K562 (cell line): ENCODE data around the gene ZNF22. TPM values are rescaled to one million over a fixed set of nuclear protein-coding genes. Genes with fewer than 3 reads are reported as not detected.

Experiments used
- CCNT2 ChIP-seq: IDR thresholded peaks from 2 replicates; pipeline ENCODE4 v1.6.1; 2011; ENCODE audit warnings: borderline replicate concordance, low read depth, mild to moderate bottlenecking, moderate library complexity, mixed read lengths, low read length; ENCODE audit not compliant: insufficient read length; ENCODE audit errors: extremely low read depth
- CREB5 ChIP-seq: fragments of 250-450 bp; sonication (Bioruptor Pico); IDR thresholded peaks from 2 replicates; pipeline ENCODE4 v1.5.0; 2020; ENCODE audit warnings: mild to moderate bottlenecking
- NRF1 ChIP-seq, 2 experiments: fragments of 450-650 bp; IDR thresholded peaks in 1 of 2; conservative IDR thresholded peaks in 1 of 2; 2 replicates each; pipeline ENCODE4 v1.6.1; 2014; ENCODE audit warnings: mild to moderate bottlenecking in 2 of 2
- POLR2AphosphoS5 ChIP-seq: IDR thresholded peaks from 2 replicates; pipeline ENCODE4 v1.6.1; 2011; ENCODE audit warnings: mild to moderate bottlenecking, low read depth, low read length, moderate library complexity; ENCODE audit not compliant: control insufficient read depth, insufficient read depth
- PURB ChIP-seq: sonication (generic); formaldehyde crosslinking; IDR thresholded peaks from 2 replicates; pipeline ENCODE4 v1.9.0; 2021; ENCODE audit warnings: low read depth, mild to moderate bottlenecking, missing genetic modification reagents
- RAD21 ChIP-seq, 2 experiments: fragments of 250-450 bp in 1 of 2; fragments of 450-650 bp in 1 of 2; sonication (Bioruptor Pico) in 1 of 2; formaldehyde crosslinking in 1 of 2; IDR thresholded peaks in 1 of 2; conservative IDR thresholded peaks in 1 of 2; 2 replicates each; pipeline versions ENCODE4 v1.4.0 to v1.8.0; 2020 to 2022; ENCODE audit warnings: mild to moderate bottlenecking in 2 of 2, moderate library complexity in 1 of 2
- SRSF1 ChIP-seq: fragments of 200-400 bp; formaldehyde crosslinking; IDR thresholded peaks from 2 replicates; pipeline ENCODE4 v1.6.1; 2017; ENCODE audit warnings: mild to moderate bottlenecking, low read depth, low read length, moderate library complexity
- ZNF140 ChIP-seq: fragments of 250-450 bp; sonication (Bioruptor Pico); IDR thresholded peaks from 2 replicates; pipeline ENCODE4 v1.8.0; 2021; ENCODE audit warnings: moderate library complexity, mild to moderate bottlenecking, inconsistent platforms
- polyA plus RNA-seq, 8 experiments: library from polyadenylated mRNA; depleted of rRNA in 4 of 8; stranded (reverse) in 5 of 8; unstranded in 3 of 8; fragments of >200 nt; fragmentation: Nextera tagmentation in 2 of 8; fragmentation: Illumina TruSeq in 1 of 8; extraction: Ambion mirVana in 2 of 8; extraction: Trizol in 1 of 8; gene quantifications; 2 replicates each; pipeline versions ENCODE4 v1.2.1 to v1.2.3, GENCODE V29; 2011 to 2014; ENCODE audit warnings: inconsistent platforms in 1 of 8, missing spikeins in 1 of 8
- total RNA-seq, 7 experiments: library from RNA; depleted of rRNA in 6 of 7; stranded (reverse); fragments of >200 nt in 6 of 7; fragmentation: Illumina TruSeq in 2 of 7; extraction: Trizol in 2 of 7; gene quantifications; 2 replicates each; pipeline versions ENCODE4 v1.2.1 to v1.2.3, GENCODE V29; 2011 to 2021; ENCODE audit warnings: low replicate concordance in 1 of 7

ZNF22 gene
- total and polyA plus RNA-seq, 9 of the 15 experiments (the other 6 are each of a cell fraction or from before 2014, with no cell fraction given), result 36.2 to 98.7 (median 51.2) TPM

- no peak for TF ChIP-seq CCNT2
- TF ChIP-seq NRF1 (conservative IDR thresholded peaks at IDR 0.05 in 1 of 2, IDR thresholded peaks at IDR 0.05 in 1 of 2), result no peak
- TF ChIP-seq POLR2AphosphoS5, result no peak
- TF ChIP-seq ZNF140 (CRISPR knock-in tag), result no peak
- TF ChIP-seq PURB (CRISPR knock-in tag), result no peak
- TF ChIP-seq SRSF1, result no peak
- TF ChIP-seq RAD21 (CRISPR knock-in tag; conservative IDR thresholded peaks at IDR 0.05 in 1 of 2, IDR thresholded peaks at IDR 0.05 in 1 of 2), result no peak
- no peak for TF ChIP-seq CREB5 (CRISPR knock-in tag)
Observed at GRCh38 chr10:44966129-44966815, 34.5 kb upstream of the ZNF22 start (continued).
